Measurements from ENCODE around the gene ZNF30. TPM values are rescaled to one million over a fixed set of nuclear protein-coding genes. Genes with fewer than 3 reads are reported as not detected.

Gene ZNF30
- total and polyA plus RNA-seq, 2 experiments from 2014 or later, result 4.1 to 18.7 TPM

DNA sequence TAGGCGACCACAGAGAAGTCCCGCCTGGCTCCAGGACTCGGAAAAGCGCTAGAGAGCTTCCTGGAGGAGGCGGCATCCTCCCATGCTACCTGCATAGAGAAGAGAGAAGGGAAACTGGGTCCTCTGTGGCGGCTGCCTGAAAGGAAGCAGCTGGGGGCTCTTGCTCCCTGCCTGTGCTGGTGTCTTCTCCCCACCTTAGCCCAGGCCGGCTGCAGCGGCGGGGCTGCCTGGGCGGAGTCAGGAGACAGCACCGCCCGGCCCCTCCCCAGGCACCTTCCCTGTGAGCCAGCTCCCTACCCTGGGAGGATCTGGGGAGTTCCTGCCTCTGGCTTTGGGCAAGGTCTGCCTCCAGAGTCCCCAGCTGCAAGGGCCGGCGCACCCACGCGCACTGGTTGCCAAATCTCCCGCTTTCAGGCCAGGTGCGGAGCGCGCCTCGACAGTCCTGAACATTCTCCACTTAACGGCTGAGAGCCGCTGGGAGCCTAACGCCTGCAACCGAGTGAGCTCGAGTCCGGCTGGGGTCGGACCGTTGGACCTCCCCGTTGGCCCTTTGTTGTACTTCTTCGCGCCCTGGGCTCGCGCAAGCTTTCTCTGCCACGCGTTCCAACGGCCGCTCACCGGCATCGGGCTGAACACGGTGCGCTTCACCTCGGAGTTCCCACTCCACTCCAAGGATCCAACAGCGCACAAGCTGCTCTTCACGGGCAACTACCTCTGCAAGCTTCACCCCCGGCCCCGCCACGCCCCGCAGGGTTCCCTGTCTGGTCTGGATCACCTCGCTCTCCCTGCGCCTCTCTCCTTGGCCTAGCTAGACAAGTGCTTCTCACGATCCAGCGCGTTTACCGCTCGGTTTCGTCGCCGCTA lies 21.8 kb upstream of the ZNF30 start:
- Mint-ChIP-seq H3K27me3 (ENCODE audit: insufficient read depth, low read depth, poor library complexity) (peaks cover 35% of the 10 kb centered on the region), H3K9me3 (no peaks in the 10 kb centered on the region), H3K4me1 (peaks cover 12% of the 10 kb centered on the region), H3K36me3 (ENCODE audit: low read depth) (no peaks in the 10 kb centered on the region; the same call in 2 of the 3 replicates), H3K27ac (no peak overlapping the region), H3K4me3 (peak overlapping the region; percentile 73)
- Histone ChIP-seq H3K79me2 (replicated peaks; ENCODE audit: insufficient read depth) (no peaks in the 10 kb centered on the region), H2AFZ (peak overlapping the region; percentile 100), H3K4me2 (peak overlapping the region; percentile 95), H3K9me2 (ENCODE audit: insufficient read depth) (peaks cover 4% of the 10 kb centered on the region; the same call in 1 of the 2 replicates), H3K4me3 (peak overlapping the region; percentile 83), H4K20me1 (replicated peaks; ENCODE audit: insufficient read depth) (no peaks in the 10 kb centered on the region), H3K27ac (ENCODE audit: low read depth) (no peak overlapping the region), H3K36me3 (ENCODE audit: insufficient read depth) (no peaks in the 10 kb centered on the region), H3K27me3 (ENCODE audit: insufficient read depth) (peaks cover 59% of the 10 kb centered on the region), H3F3A (replicated peaks; ENCODE audit: low read depth) (no peaks in the 10 kb centered on the region), H3K4me1 (ENCODE audit: insufficient read depth) (no peaks in the 10 kb centered on the region; the same call in 1 of the 2 replicates)
- TF ChIP-seq ZNF114 (CRISPR knock-in tag; IDR thresholded peaks at IDR 0.05) (no peak), JUNB (IDR thresholded peaks at IDR 0.05; ENCODE audit: unreplicated experiment) (no peak), ZNF331 (CRISPR knock-in tag; IDR thresholded peaks at IDR 0.05; ENCODE audit: low read depth) (no peak), ZNF462 (CRISPR knock-in tag; IDR thresholded peaks at IDR 0.05) (no peak; the same call in 1 of the 2 replicates), EZH2 (IDR thresholded peaks at IDR 0.05; ENCODE audit: low read depth, unreplicated experiment) (peak; percentile 60), POLR2AphosphoS5 (IDR thresholded peaks at IDR 0.05; ENCODE audit: low read depth) (peak; percentile 53; the same call in 1 of the 2 replicates), EZH2phosphoT487 (IDR thresholded peaks at IDR 0.05; ENCODE audit: unreplicated experiment) (no peak), STAT1 (IDR thresholded peaks at IDR 0.05; ENCODE audit: unreplicated experiment) (no peak), CTCF (conservative IDR thresholded peaks at IDR 0.05; ENCODE audit: low read depth in 2 of 2) (peak; percentile 14 to 32; a peak in 3 of 4 replicates), NANOG (IDR thresholded peaks at IDR 0.05; ENCODE audit: borderline replicate concordance) (no peak), REST (IDR thresholded peaks at IDR 0.05; ENCODE audit: unreplicated experiment) (no peak), CREB1 (CRISPR knock-in tag; IDR thresholded peaks at IDR 0.05; ENCODE audit: low read depth) (no peak)
- TF ChIP-seq, protein P1, sequence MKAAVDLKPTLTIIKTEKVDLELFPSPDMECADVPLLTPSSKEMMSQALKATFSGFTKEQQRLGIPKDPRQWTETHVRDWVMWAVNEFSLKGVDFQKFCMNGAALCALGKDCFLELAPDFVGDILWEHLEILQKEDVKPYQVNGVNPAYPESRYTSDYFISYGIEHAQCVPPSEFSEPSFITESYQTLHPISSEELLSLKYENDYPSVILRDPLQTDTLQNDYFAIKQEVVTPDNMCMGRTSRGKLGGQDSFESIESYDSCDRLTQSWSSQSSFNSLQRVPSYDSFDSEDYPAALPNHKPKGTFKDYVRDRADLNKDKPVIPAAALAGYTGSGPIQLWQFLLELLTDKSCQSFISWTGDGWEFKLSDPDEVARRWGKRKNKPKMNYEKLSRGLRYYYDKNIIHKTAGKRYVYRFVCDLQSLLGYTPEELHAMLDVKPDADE (IDR thresholded peaks at IDR 0.05), result no peak
- ATAC-seq (peak; percentile 89), DNase-seq (ENCODE audit: low spot score) (peak; percentile 74)
